SKM-1 treated with dmso at 0.1 percent for 144 hours (cell line): ENCODE measurements around the gene IGF2BP3.

Source experiments
- DNase-seq: peaks from one replicate; lab custom pipeline; 2025; ENCODE audit not compliant: unreplicated experiment; lab: John Stamatoyannopoulos, UW

Gene IGF2BP3

DNA sequence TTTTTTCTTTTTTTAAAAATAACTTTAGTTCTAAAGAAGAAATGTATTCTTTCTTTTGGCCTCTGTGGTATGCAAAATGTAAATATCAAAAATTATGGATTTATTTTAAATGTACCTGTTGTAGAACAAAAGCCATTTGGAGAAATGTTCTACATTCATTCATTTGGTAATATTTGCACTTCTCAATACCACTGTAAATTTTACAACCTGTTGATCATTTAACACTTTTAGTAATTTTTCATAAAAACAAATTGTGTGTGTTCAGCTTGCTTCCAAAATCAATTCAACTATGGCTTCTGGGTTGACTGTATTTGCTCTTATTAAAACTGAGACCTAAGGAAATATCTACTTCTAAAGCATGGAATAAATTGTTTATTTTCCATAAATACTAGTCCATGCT is 2.3 kb upstream of the IGF2BP3 start:
- DNase-seq, result no peak

DNA sequence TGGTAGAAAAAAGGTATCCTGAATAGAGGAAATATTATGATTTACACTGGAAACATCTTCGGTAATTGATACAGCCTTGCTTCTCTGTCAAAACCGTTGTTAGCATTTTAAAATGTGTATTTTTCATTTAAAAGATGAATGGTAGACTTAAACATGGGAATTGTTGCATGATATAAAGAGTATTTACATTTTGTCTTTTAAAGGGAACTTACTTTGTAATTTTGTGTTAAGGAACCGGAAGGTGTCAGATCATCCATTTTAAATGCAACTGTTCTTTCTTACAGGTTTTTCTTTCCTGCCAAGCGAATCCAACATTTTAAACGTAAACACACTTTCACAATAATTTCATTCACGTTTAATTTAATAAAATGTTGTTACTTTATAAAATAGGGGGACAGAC is 1.8 kb upstream of the IGF2BP3 start:
- DNase-seq, result no peak

DNA sequence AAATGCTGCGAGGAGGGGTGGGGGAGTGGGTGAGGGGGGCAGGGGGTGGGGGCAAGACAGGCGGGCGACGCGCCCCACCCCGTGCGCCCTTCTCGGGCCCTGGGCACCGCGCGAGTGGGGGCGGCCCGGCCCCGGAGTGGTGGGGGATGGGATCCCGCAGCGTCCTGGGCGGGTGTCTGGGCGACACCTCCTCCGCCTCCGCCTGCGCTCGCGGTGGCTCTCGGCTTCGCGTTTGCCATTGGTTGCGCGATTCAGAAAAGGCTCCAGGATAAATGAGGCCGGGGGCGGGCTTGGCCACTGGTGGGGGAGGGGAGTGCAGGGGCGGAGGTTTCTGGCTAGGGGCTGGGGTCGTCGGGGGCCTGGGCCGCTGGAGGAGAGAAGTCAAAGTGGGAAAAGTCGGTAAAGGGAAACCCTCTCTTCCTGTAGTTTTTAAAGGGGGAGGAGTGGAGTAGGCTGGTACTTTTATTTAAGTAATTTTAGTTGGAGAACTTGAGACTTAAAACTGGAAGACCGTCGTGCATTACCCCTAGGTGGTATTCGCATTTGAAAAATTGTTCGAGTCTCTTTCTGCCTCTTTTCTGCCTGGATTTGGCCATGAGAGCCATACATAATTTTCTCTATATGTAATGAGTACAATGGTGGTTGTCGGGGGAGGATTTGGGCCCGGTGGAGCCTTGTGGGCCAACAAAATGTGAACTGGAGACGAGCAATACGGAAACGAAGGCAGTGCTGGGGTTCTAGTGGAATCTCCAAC is 992 bp upstream of the IGF2BP3 start:
- DNase-seq, result no peak

DNA sequence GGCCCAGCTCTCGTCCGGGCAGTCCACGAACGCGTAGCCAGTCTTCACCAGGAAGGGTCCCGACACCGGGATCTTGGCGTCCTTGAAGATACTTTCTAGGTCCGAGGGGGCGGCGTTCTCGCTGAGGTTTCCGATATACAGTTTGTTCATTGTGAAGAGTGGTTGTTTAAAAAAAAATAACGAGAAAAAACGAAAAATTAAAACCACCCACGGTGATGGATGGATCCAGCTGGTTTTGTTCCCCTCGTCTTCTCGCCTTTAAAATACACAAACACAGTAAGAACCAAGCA is 385 bp downstream of the IGF2BP3 start:
- no peak for DNase-seq

DNA sequence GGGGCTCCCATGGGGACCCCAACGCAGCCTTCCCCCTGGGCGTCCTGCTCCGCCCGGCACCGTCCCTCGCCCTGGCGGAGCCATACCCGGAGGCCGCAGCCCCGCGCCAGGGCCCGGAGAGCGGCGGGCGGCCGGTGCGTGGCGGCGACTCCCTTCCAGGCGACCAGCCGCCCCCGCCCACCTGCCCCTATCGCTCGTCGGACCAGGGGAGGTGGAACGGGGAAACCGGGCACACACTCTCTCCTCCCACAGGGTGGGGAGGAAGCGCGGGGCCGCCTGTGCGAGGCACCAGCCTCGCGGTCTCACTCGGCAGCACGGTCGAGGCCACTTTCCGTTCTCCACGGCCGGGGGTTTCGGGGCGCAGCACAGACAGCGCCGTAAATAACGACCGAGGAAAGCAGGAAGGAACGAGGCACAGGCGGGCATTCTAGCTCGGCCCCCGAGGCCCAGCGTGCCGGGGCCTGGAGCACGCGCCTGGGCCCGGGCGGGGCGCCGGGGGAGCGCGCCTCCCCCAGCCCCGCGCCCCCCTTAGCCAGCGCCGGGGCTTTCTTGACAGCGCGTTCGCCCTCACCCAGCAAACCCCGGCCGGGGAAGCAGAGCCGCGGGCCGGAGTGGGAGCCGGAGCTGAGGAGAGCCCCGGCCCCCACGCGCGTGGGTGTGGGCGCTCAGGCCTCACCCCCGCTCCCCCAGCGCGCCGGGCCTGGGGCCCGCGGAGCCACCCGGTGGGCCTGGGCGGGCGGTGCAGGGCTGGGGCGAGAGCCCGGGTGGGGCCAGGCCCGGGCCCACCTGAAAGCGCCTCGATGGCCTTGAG is 936 bp downstream of the IGF2BP3 start:
- no peak for DNase-seq

DNA sequence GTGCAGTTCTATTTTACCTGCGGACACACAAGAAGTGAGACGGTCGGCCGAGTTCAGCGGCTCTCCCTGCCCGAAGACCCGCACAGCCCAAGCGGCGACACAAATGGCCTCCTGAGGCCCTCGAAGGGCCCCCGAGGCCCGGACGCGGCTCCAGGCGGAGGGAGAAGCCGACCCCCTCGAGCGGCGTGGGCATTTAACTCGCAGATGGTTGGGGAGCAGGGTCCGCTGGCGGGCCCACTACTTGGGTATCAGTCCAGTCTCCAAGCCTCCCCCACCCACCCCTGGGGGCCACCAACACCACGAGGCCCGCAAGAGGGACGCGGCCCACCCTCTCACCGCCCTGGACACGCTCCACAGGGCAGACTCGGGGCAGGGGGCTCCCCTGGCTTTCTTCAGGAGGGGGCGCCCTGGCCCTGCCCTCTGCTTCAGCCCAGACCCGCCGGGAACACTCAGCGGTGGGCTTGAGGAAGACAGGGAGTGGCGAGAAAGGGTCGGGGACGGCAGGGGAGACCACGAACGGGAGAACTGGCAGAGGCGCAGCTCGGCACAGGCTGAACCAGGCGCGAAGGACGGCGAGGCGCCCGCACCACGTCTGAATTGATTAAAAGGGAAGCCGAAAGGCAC is 1.7 kb downstream of the IGF2BP3 start:
- DNase-seq, result no peak

DNA sequence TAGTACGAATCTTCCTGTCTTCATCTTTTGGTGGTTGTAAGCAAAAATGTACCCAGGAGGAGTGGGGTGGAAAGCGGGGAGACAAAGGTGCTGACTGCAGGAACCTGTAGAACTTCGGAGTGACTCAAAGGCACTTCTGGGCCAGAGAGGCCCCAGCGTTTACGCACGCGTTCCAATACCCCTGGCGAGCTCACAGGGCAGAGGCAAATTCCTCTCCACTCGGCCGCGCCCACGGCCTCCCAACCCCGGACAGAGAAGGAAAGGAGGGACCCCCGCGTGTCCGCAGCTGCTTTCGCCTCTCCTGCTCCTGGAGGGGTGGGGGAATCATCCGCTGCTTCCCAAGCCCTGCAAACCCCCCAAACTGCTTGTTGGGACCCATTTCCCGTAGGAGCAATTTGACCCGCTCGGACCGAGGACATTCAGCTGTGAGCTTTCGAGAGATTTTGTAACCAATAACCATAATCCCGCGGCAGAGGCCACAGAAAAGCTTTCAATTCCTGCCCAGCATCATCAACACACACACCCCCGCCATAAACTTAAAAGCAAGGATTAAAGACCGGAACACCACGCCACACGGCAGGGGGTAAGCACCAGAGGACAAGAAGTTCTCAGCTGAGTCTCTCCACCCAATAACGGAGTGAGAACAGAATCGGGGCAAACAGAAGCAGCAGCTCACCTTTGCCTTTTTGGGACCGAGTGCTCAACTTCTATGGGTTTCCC is 2.3 kb downstream of the IGF2BP3 start:
- DNase-seq, result no peak

DNA sequence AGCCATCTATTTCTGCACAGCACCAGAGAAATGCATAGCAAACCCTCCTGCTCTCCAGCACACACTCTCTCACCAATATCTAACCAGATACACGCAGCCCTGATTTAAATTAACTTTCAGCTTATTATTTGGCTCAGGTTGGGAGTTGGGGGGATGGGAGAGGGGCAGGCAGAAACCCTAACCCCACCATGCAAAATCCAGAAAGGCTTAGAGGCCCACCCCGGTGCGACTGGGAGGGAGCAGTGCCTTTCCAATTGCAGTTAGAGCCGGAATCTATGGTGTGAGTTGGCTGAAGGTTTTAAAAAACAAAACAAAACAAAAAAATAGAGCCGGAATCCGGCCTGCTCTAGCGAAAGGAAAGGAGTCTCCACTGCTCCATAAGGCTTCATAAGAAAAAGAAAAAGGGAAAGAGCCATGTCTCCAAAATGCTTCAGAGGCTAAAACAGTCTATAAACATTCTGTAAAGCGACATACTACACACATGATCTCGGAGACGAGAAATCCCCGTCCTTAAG is 2.9 kb downstream of the IGF2BP3 start:
- no peak for DNase-seq

DNA sequence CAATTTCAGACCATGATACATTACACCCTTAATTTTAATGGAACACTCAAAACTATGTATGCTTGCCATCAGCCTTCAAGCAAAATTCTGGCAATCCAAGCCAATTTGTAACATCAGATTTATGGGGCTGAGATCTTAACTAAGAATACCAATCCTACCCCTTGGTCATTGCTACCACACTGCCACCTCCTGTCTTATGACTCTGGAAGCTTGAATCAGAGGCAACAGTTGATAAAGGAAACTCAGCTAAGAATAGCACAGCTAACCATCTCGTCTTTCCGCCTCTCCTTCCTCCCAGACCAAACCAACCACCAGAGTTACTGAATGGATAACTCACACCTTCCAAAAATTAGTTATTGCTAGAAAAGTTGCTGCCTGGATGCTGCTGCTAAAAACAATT is 7.4 kb downstream of the IGF2BP3 start:
- no peak for DNase-seq

DNA sequence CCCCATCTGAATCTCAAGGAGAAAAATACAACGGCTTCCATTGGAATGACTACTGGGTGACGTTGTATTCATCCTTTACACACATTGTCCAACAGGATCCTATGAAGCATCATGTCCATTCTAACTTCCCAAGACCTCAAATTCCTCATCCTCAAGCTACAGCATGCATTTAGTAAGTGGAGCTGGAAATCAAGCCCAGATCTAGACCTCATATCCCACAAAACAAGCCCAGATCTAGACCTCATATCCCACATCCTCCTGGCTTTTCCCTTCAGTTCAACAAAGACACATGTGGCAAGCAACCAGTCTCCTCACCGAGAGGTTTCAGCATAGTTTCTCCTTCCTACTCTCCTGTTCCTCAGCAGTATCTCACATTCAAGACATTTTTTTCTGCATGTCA is 12.2 kb downstream of the IGF2BP3 start:
- DNase-seq, result no peak

DNA sequence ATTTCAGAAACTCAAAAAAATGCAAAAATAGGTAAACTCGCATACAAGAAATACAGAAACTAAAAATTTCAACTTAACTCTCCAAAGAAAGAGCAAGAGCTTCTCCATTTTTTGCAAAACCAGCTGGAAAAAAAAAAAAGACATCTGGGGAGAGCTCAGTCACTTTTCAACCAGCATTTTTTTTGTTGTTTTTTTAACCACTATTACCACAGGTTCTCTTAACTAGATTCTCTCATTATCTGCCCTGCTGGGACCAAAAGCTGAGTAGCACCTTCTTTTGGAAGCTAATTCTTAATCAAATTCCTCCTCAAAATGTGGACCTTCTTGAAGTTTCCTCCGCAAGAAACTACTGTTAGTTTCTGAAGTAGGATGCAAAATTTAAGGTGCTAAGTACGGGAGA is 14.2 kb downstream of the IGF2BP3 start:
- DNase-seq, result no peak

DNA sequence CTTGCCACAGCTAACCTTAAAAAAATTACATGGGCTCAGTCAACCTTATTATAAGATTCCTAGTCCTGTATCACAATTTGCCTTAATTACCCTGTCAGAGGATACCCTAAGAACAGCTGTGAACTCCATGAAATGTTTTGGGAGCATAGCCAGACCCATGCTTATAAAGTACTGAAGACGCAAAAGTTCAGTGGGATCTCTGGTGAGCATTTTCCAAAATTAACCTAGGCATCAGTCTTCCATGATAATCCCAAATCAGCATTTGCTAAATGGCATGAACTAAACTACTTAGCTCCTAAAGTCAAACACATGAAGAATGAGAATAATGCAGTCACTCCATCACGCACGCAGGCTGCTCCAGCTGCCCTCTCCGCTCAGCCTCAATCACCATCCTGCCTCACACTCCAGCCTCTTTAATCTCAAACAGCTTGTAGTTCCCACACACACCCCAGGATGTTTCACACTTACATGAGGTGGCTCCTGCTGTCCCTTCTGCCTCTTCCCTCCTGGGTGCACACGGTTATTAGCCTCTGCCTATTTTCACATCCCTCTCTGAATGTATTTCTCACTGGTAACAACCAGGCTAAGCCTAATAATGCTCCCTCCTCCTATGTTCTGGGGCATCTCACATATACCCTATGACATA is 15.3 kb downstream of the IGF2BP3 start:
- DNase-seq, result no peak

DNA sequence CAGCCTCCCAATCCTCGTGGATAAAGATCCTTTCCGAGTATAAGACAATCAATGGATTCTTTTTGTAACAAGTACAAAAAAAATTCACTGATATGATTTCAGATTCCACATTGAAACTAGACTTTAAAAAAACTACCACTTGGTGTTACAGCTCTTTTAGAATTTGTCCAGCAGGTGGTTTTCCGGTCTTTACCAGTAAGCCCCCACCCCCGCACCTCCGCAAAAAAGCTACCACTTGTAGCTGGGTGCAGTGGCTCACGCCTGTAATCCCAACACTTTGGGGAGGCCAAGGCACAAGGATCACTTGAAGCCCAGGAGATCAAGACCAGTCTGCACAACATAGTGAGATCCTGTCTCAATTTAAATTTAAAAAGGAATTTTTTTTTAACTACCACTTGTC is 19.8 kb downstream of the IGF2BP3 start:
- no peak for DNase-seq

DNA sequence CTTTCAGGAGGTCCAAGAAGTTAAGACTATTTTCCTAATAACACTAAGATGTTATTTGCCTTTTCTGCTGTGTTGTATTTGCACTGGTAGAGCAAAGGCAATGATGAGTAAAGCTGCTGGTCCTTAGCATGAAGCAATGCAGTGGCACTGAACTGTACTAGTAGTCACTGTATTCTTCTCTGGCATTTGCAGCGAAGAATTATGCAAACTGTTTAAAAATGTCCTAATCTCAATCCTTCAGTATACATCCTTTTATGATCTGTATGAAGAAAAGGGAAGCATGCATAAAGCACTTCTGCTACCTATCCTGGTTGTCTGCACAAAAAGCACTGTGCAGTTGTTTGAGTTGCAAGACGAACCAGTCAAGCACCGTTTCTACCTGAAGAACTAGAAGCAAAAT is 20.4 kb downstream of the IGF2BP3 start:
- no peak for DNase-seq

DNA sequence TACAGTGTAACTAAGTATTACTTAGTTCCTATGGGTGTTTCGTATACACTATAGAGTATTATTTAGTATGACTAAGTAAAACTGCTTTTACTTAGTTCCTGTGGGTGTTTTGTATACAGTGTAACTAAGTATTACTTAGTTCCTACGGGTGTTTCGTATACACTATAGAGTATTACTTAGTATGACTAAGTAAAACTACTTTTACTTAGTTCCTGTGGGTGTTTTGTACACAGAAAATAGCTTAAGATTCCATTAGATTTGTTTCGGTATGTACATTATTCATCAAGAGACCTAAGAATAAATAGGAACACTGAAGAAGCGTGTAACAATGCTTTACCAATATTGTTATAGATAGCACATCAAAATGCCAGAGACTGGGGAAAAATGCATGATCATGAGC is 25.0 kb downstream of the IGF2BP3 start:
- DNase-seq, result no peak

DNA sequence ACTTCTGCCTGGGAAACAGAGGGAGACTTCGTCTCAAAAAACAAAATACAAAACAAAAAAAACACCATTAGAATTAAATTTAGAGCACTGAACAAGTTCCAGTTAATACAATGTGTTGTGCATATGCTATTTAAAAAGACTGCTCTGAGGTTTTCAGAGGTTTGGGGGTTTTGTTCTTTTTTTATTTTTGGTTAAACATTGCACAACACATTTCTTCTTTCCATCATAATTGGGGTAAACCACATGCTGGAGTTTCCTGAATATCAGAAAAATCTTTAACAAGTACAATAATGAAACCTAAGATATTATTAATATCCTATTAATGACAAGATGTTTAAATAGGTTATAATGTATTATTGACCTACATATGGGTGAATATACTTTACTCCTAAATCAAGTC is 26.3 kb downstream of the IGF2BP3 start:
- DNase-seq, result no peak

DNA sequence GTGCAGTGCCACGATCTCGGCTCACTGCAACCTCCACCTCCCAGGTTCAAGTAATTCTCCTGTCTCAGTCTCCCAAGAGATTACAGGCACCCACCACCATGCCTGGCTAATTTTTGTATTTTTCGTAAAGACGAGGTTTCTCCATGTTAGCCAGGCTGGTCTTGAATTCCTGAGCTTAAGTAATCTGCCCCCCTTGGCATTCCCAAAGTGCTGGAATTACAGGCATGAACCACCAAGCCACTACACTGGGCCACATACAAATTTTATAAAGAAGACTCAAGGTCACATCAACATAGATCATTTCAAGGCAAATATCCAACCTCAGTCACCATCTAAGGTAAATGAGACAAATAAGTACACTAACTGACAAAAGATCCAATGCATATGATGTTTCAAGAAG is 32.1 kb downstream of the IGF2BP3 start:
- DNase-seq, result no peak

DNA sequence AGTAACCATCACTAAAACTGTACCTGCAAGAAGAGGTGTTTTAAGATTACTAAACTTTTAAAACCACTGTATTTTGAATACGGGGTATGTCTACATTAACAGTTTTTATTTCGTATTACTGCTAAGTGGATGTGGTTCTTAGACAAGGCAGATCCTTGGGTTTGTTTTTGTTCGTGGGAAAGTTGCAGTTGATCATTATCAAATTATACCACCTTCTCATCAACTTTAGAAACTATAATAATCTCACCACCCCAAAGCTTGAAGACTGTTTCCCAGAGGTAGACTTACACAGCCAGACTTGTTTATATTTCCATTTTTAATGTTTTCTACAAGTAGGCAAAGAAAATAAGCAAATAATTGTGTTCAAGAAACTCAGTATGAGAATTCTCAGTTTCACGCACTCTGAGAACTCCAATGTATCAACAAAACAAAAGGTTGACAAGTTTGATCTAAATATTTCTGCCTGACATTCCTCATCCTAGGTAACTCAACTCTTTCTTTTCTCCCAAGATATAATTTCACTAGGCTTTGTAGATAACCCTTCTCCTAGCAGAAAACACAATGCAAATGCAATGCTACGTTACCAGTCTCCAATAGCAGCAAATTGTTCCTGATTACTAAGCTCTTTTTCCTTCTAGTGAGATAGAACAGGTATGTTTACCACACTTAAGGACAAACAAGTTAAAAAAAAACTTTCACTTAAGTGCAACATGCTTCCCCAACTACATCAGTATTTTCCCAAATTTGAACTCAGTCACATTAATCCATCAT is 36.0 kb downstream of the IGF2BP3 start:
- no peak for DNase-seq

DNA sequence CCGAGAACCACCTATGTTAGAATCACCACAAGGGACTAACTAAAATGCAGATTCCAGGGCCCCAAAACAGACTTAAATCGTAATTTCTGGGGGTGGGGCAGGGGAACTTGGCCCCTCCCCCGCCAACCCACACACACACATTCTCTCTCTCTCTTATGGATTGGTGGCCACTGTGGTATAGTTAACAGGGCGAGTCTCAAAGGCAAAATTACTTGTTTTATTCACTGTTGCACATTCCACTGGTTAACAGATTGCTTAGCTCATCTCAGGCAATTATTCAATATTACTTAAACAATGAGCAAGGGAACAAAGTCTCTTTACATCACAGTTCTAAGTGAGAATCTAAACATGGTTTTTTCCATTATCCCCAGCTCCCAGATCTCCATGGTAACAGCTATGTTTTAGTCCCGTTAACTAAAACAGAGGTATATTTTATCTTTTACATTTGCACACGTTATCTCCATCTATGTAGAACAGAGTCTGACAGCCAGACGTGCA is 38.5 kb downstream of the IGF2BP3 start:
- no peak for DNase-seq

DNA sequence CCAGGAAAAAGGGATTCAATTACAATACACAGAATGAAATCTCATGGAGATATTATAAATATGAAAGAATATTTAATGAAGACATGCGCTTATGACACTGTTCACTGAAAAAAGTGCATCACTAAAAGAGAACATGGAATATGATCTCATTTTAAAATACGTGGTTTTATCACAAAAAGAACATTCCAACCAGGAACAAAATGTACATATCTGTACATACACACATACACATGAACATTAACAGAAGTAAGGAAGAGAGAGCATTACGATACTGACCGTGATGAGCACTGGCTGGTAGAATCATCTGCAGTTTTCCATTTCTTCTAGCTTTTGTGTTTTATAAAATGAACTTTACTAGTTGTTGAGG is 39.4 kb downstream of the IGF2BP3 start:
- no peak for DNase-seq
